CD14-positive monocyte (primary cell): ENCODE measurements around the gene RHOC. TPM values are rescaled to one million over a fixed set of nuclear protein-coding genes. Genes with fewer than 3 reads are reported as not detected.

Experiments
- DNase-seq, 3 donors: peaks; one replicate each; pipeline ENCODE4 v3.0.0-alpha.2; 2011 to 2022
- H2AFZ ChIP-seq: 2 replicates; pipeline ENCODE4 v1.6.0; 2012; ENCODE audit warnings: mild to moderate bottlenecking, low read depth, low read length, inconsistent platforms; ENCODE audit not compliant: insufficient read depth, poor library complexity, severe bottlenecking
- H3K27ac ChIP-seq, 2 donors: 1 replicate in 1 of 2; 2 replicates in 1 of 2; pipeline ENCODE4 v1.5.1; 2012 to 2013; ENCODE audit warnings: low read length in 2 of 2, control low read depth in 1 of 2, inconsistent platforms in 1 of 2, low read depth in 1 of 2, mild to moderate bottlenecking in 1 of 2
- H3K27me3 ChIP-seq, 2 donors: one replicate each; pipeline versions ENCODE4 v1.6.0 to v1.6.1; 2011 to 2013; ENCODE audit warnings: low read length in 2 of 2; ENCODE audit not compliant: control insufficient read depth in 2 of 2, insufficient read depth in 2 of 2
- H3K36me3 ChIP-seq, 2 donors: replicated peaks in 1 of 2; 1 replicate in 1 of 2; 2 replicates in 1 of 2; pipeline versions ENCODE4 v1.5.1 to v1.6.1; 2012 to 2013; ENCODE audit warnings: low read length in 2 of 2, control low read depth in 1 of 2, inconsistent platforms in 1 of 2, mild to moderate bottlenecking in 1 of 2; ENCODE audit not compliant: insufficient read depth in 2 of 2, control insufficient read depth in 1 of 2
- H3K4me1 ChIP-seq, 2 donors: 1 replicate in 1 of 2; 2 replicates in 1 of 2; pipeline versions ENCODE4 v1.5.1 to v1.6.1; 2012 to 2013; ENCODE audit warnings: low read length in 2 of 2, control low read depth in 1 of 2, inconsistent platforms in 1 of 2, mild to moderate bottlenecking in 1 of 2, moderate library complexity in 1 of 2; ENCODE audit not compliant: insufficient read depth in 2 of 2, control insufficient read depth in 1 of 2
- H3K4me2 ChIP-seq: replicated peaks from 2 replicates; pipeline ENCODE3; 2012; ENCODE audit warnings: low read length, moderate library complexity, mild to moderate bottlenecking; ENCODE audit not compliant: poor library complexity, severe bottlenecking; ENCODE audit errors: extremely low read depth
- H3K4me3 ChIP-seq, 3 experiments: fragments of 200-600 bp in 1 of 3; sonication (generic) in 1 of 3; replicated peaks in 1 of 3; 1 replicate in 2 of 3; 2 replicates in 1 of 3; pipeline ENCODE4 v1.5.1; 2011 to 2013; ENCODE audit warnings: low read length in 3 of 3, mild to moderate bottlenecking in 3 of 3, control low read depth in 2 of 3, low read depth in 2 of 3, inconsistent platforms in 1 of 3, moderate library complexity in 1 of 3
- H3K79me2 ChIP-seq: 2 replicates; pipeline ENCODE4 v1.6.0; 2012; ENCODE audit warnings: mild to moderate bottlenecking, control low read depth, inconsistent platforms, low read length, moderate library complexity; ENCODE audit not compliant: insufficient read depth
- H3K9ac ChIP-seq: 2 replicates; pipeline ENCODE4 v1.6.0; 2017; ENCODE audit warnings: low read length, mild to moderate bottlenecking; ENCODE audit not compliant: insufficient read depth, poor library complexity, severe bottlenecking
- H3K9me3 ChIP-seq, 2 donors: replicated peaks in 1 of 2; 1 replicate in 1 of 2; 2 replicates in 1 of 2; pipeline versions ENCODE4 v1.5.1 to v1.6.1; 2012 to 2013; ENCODE audit warnings: low read length in 2 of 2, control low read depth in 1 of 2; ENCODE audit not compliant: control insufficient read depth in 1 of 2, insufficient read depth in 1 of 2
- H4K20me1 ChIP-seq: 2 replicates; pipeline ENCODE4 v1.6.0; 2012; ENCODE audit warnings: mild to moderate bottlenecking, low read length, control low read depth, moderate library complexity; ENCODE audit not compliant: insufficient read depth
- H3K27ac Mint-ChIP-seq, 7 donors: one replicate each; pipeline ENCODE4 v1.8.0; 2020; ENCODE audit warnings: mild to moderate bottlenecking in 7 of 7, mixed read lengths in 7 of 7, moderate library complexity in 6 of 7, inconsistent platforms in 2 of 7
- H3K27me3 Mint-ChIP-seq, 3 donors: one replicate each; pipeline ENCODE4 v1.8.0; 2021 to 2022; ENCODE audit warnings: low read depth in 3 of 3, mild to moderate bottlenecking in 3 of 3, mixed read lengths in 3 of 3, moderate library complexity in 3 of 3, inconsistent platforms in 1 of 3
- H3K36me3 Mint-ChIP-seq, 2 donors: one replicate each; pipeline ENCODE4 v1.8.0; 2020; ENCODE audit warnings: mixed read lengths in 2 of 2, inconsistent platforms in 1 of 2, mild to moderate bottlenecking in 1 of 2
- H3K4me1 Mint-ChIP-seq: one replicate; pipeline ENCODE4 v1.8.0; 2020; ENCODE audit warnings: mild to moderate bottlenecking, mixed read lengths
- H3K4me3 Mint-ChIP-seq, 2 donors: one replicate each; pipeline ENCODE4 v1.8.0; 2020; ENCODE audit warnings: mild to moderate bottlenecking in 2 of 2, mixed read lengths in 2 of 2, moderate library complexity in 1 of 2
- H3K9me3 Mint-ChIP-seq, 7 donors: one replicate each; pipeline ENCODE4 v1.8.0; 2020 to 2022; ENCODE audit warnings: mixed read lengths in 7 of 7, mild to moderate bottlenecking in 6 of 7, moderate library complexity in 6 of 7, inconsistent platforms in 2 of 7
- WGBS: methylation state at CpG from one replicate; pipeline ENCODE4 v1.1.5; 2013; ENCODE audit warnings: missing lambda C conversion rate; ENCODE audit not compliant: insufficient coverage; 5-methylcytosine and 5-hydroxymethylcytosine counted together
- intact Hi-C, 2 donors: fragments of 100-400 bp; cut with micrococcal nuclease; formaldehyde crosslinking; loops; one replicate each; pipeline versions ENCODE4 v1.15.0 to v1.15.1; 2023
- polyA plus RNA-seq, 3 donors: library from polyadenylated mRNA; depleted of rRNA in 1 of 3; unstranded in 2 of 3; stranded (reverse) in 1 of 3; fragments of 300-500 nt in 2 of 3; fragments of >200 nt in 1 of 3; fragmentation: Illumina TruSeq in 2 of 3; gene quantifications; 1 replicate in 2 of 3; 2 replicates in 1 of 3; pipeline ENCODE4 v1.2.3, GENCODE V29; 2012 to 2021
- TF ChIP-seq, protein P1 (sequence below): fragments of 200-600 bp; IDR thresholded peaks from one replicate; pipeline ENCODE4 v1.8.0; 2022; ENCODE audit warnings: antibody characterized with exemption, mild to moderate bottlenecking

Gene RHOC
- polyA plus RNA-seq, 3 donors = 78.9 to 119 (median 91.5) TPM

DNA sequence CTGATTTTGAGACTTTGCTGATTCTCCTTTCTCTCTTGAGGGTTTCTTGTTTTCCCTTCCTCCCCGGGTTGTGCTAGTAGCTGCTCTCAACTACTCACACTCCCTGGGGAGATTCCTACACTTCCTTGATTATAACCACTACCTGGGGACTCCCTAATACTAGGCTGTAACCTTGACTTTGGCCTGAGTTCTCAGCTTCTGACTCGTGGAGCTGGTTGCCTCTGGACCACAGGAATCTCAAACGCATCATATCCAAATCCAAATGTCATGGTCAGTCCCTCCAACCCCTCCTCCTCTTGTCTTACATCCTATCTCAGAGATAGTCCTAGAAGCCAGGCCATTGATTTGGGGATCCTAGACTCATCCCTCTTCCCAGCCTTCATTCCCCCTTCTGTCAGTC is 20.5 kb downstream of the RHOC start:
- no peaks in the 10 kb centered on the region for H3K4me1 Mint-ChIP-seq
- peaks cover 0 to 8% of the 10 kb centered on the region in 2 donors for H3K36me3 ChIP-seq

DNA sequence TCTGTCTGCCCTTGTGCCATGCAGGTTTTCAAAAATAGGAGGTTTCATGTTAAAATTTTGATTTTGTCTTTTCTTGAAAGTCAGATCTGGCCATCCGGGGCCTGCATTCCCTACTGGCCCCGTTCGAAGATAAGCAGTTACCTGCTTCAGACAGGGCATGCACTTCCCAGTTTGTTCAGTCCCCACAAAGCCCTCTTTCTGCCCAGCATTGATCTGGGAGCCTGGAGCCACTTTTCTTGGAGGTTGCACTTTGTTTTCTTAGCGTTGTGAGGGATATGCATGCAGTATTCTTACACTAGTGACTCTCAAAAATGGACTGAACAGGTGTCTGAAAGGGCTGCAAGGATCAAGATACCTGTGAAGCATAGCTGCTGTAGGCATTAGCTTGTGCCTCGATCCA is 21.0 kb downstream of the RHOC start:
- Histone ChIP-seq H3K4me1 (no peaks in the 10 kb centered on the region), H2AFZ (no peak overlapping the region), H3K4me2 (no peak overlapping the region), H3K79me2 (no peaks in the 10 kb centered on the region), H3K27me3 (no peaks in the 10 kb centered on the region), H3K27ac (no peak overlapping the region), H3K36me3 (peaks cover 0 to 8% of the 10 kb centered on the region in 2 donors), H3K4me3 (no peak overlapping the region), H3K9me3 (no peaks in the 10 kb centered on the region), H3K9ac (no peak overlapping the region), H4K20me1 (peaks cover 6% of the 10 kb centered on the region)
- H3K27ac Mint-ChIP-seq = no peak overlapping the region
- intact Hi-C loops = no loop called here
- DNase-seq = no peak
- H3K36me3 Mint-ChIP-seq = peaks cover 0 to 6% of the 10 kb centered on the region in 2 donors
- H3K9me3 Mint-ChIP-seq = peaks cover 0 to 1% (median 0%) of the 10 kb centered on the region in 7 donors
- H3K4me1 Mint-ChIP-seq = no peaks in the 10 kb centered on the region
- TF ChIP-seq, protein P1, sequence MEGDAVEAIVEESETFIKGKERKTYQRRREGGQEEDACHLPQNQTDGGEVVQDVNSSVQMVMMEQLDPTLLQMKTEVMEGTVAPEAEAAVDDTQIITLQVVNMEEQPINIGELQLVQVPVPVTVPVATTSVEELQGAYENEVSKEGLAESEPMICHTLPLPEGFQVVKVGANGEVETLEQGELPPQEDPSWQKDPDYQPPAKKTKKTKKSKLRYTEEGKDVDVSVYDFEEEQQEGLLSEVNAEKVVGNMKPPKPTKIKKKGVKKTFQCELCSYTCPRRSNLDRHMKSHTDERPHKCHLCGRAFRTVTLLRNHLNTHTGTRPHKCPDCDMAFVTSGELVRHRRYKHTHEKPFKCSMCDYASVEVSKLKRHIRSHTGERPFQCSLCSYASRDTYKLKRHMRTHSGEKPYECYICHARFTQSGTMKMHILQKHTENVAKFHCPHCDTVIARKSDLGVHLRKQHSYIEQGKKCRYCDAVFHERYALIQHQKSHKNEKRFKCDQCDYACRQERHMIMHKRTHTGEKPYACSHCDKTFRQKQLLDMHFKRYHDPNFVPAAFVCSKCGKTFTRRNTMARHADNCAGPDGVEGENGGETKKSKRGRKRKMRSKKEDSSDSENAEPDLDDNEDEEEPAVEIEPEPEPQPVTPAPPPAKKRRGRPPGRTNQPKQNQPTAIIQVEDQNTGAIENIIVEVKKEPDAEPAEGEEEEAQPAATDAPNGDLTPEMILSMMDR = no peak
- peaks cover 0 to 2% (median 0%) of the 10 kb centered on the region in 3 donors for H3K27me3 Mint-ChIP-seq
- WGBS = 95% methylated on average over 4 of the region's 5 CpGs
- no peak overlapping the region for H3K4me3 Mint-ChIP-seq

More for the DNA sequence above, 20.5 kb downstream of the RHOC start:
- Histone ChIP-seq H3K9ac (no peak overlapping the region), H3K9me3 (no peaks in the 10 kb centered on the region), H3K4me1 (no peaks in the 10 kb centered on the region), H2AFZ (no peak overlapping the region), H3K27ac (no peak overlapping the region), H3K79me2 (no peaks in the 10 kb centered on the region), H4K20me1 (peaks cover 6% of the 10 kb centered on the region), H3K4me2 (no peak overlapping the region), H3K4me3 (no peak overlapping the region), H3K27me3 (no peaks in the 10 kb centered on the region)
- TF ChIP-seq, protein P1 = no peak
- DNase-seq = no peak
- Mint-ChIP-seq H3K9me3 (peaks cover 0 to 1% (median 0%) of the 10 kb centered on the region in 7 donors), H3K27me3 (peaks cover 0 to 2% (median 0%) of the 10 kb centered on the region in 3 donors), H3K27ac (no peak overlapping the region), H3K4me3 (no peak overlapping the region), H3K36me3 (peaks cover 0 to 6% of the 10 kb centered on the region in 2 donors)
- WGBS = 87% methylated on average over 3 of the region's 3 CpGs
- intact Hi-C loops = no loop called here
